Omental fat pad (tissue), 4 donors: Measurements from ENCODE around the gene SLC30A4. TPM values are rescaled to one million over a fixed set of nuclear protein-coding genes. Genes with fewer than 3 reads are reported as not detected.

Source experiments
- ATAC-seq: fragments of 150-250 bp; one replicate; pipeline ENCODE4 v1.9.1; 2016; ENCODE audit warnings: mild to moderate bottlenecking, moderate library complexity; ENCODE audit not compliant: low FRiP score
- DNase-seq: peaks from one replicate; pipeline ENCODE4 v3.0.0-alpha.2; 2019; ENCODE audit warnings: low spot score
- total RNA-seq, 4 donors: library from RNA; depleted of rRNA; stranded (reverse); fragments of >200 nt; gene quantifications; one replicate each; pipeline ENCODE4 v1.1.0, GENCODE V29; 2016
- TF ChIP-seq, protein P1 (sequence below), 3 donors: fragments of 450-650 bp; IDR thresholded peaks; one replicate each; pipeline ENCODE4 v1.5.1; 2016 to 2017; ENCODE audit warnings: antibody characterized with exemption in 3 of 3, mild to moderate bottlenecking in 3 of 3, moderate library complexity in 2 of 3

The SLC30A4 gene, protein sequence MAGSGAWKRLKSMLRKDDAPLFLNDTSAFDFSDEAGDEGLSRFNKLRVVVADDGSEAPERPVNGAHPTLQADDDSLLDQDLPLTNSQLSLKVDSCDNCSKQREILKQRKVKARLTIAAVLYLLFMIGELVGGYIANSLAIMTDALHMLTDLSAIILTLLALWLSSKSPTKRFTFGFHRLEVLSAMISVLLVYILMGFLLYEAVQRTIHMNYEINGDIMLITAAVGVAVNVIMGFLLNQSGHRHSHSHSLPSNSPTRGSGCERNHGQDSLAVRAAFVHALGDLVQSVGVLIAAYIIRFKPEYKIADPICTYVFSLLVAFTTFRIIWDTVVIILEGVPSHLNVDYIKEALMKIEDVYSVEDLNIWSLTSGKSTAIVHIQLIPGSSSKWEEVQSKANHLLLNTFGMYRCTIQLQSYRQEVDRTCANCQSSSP
- total RNA-seq: 10 to 100 TPM in 1 of 4 donors, 1 to 10 TPM in 3; 7.0 to 12.6 (median 8.5) TPM

DNA sequence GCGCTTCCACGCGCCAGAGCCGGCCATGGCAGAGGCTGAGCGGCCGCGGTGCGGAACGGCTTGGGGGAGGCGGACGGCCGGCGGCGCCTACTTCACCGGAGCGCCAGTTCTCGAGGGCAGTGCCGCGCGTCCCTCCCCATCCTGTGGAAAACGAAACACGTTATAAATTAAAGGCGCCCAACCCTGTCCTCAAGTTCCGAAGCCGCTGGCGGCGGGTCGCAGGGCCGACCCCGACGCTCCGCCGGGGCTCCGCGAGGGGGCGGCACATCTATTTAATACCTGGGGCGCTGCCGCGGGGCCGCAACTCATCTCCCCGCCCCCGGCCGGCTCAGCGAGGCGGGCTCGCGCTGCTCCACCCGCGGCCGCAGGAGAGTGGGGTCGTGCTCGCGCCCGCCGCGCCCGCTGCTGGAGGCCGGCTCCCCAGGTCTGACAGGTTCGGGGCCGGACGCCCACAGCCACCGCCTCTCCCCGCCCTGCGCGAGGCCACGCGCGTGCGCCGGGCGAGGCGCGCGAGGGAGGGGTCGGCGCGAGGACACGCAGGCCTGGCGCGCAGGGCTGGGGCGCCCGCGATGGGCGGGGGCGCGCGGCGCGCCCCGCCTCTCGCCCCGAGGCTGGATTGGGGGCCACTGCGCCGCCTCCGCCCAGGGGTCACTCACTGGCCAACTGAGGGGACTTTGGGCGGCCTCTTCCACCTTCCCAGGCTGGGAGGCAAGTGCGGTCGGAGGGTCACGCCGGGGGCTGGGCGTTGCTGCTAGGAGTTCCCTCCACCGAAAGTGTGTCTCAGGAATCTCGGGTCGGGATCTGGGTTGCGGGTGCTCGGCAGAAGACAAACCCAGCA, at the start of gene SLC30A4:
SLC30A4 (minus strand) TSS at position 428 of the 838 bp plus-strand sequence; CDS start at position 27, 401 bp downstream.
- TF ChIP-seq, protein P1, sequence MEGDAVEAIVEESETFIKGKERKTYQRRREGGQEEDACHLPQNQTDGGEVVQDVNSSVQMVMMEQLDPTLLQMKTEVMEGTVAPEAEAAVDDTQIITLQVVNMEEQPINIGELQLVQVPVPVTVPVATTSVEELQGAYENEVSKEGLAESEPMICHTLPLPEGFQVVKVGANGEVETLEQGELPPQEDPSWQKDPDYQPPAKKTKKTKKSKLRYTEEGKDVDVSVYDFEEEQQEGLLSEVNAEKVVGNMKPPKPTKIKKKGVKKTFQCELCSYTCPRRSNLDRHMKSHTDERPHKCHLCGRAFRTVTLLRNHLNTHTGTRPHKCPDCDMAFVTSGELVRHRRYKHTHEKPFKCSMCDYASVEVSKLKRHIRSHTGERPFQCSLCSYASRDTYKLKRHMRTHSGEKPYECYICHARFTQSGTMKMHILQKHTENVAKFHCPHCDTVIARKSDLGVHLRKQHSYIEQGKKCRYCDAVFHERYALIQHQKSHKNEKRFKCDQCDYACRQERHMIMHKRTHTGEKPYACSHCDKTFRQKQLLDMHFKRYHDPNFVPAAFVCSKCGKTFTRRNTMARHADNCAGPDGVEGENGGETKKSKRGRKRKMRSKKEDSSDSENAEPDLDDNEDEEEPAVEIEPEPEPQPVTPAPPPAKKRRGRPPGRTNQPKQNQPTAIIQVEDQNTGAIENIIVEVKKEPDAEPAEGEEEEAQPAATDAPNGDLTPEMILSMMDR (IDR thresholded peaks at IDR 0.05): no peak
- DNase-seq (peak; percentile 23), ATAC-seq (peak; percentile 98)

DNA sequence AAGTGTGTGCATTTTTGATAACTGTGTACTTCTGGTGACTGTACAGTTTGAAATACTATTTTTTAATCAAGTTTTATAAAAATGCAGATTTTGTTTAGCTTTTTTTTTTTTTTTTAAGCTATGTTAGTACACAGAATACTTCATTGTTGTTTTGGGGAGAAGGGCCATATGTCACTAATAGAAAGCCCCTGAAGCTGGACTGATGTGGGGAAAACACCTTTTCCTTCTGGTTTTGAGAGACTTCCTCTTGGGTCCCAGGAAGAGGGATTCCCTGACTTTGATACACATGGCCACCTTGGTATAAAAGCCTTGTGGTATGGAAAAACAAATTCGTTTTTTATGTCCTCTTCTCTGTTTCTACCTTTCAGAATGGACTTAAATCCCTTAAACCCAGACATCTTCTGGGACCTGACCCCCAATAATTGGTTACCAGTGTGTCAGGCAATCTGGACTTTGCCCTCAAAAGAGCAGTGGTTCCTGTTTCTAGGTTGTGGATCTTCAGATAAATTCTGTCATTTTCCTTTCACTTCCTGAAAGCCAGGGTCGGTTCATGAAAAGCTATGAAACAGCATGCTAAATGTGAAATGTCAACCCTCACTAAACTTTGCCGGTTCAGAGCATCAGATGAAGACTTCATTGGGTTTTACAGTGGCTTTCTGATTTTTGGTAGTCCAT, 33.5 kb upstream of the SLC30A4 start:
- TF ChIP-seq, protein P1 (IDR thresholded peaks at IDR 0.05): no peak
- no peak for ATAC-seq
- DNase-seq: no peak

DNA sequence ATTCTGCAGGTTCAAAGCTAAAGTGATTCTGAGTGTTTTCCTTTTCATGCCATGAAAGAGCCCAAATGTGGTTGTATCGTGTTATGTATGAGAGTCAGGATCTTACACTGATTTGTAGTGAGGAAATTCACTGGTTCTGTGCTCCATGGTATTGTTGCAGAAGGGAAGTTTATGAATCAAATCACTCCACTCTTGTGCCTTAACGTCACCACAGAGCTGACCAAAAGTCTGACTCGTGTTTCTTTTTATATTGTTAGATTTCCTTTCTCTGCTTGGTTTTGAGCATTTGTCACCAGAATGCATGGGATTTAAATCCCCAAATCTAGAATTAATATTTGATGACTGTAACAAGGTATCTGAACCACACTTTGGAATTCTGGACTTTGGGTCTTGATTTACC, 29.1 kb upstream of the SLC30A4 start:
- DNase-seq (no peak), ATAC-seq (no peak)
- TF ChIP-seq, protein P1 (IDR thresholded peaks at IDR 0.05): no peak

DNA sequence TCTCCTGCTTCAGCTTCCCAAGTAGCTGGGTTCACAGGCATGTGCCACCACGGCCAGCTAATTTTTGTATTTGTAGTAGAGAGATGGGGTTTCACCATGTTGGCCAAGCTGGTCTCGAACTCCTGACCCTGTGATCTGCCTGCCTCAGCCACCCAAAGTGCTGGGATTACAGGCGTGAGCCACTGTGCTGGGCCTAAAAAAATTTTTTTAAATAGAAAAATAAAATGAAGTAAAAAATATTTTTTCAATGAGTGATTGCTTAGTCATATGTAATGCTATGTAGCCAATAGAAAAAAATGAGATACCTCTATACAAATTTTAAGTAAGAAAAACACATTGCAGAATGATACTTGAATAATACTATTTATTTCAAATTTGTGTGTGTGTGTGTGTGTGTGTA, 27.9 kb upstream of the SLC30A4 start:
- DNase-seq (no peak), ATAC-seq (no peak)
- TF ChIP-seq, protein P1 (IDR thresholded peaks at IDR 0.05): no peak

DNA sequence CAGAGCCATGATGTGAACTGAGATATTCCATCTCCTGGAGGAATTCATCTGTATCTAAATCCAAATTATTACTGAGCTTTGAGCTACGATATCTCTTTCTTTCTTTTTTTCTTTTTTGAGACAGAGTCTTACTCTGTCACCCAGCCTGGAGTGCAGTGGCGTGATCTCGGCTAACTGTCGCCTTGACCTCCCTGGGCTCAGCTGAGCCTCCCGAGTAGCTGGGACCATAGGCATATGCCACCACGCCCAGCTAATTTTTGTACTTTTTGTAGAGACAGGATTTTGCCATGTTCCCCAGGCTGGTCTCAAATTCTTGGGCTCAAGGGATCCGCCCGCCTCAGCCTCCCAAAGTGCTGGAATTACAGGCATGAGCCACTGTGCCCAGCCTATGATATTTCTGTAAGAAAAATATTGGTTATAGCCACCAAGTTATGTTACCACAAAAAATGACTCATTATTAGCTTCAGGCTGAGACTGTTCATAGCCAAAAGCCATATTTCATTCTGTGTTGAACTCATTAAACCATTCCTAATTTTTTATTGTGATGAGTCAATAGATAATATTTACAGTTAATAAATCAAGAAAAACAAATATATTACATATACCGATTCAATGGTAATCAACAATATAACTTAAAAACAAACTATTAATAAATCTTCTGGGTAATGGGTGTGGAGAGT, 27.1 kb upstream of the SLC30A4 start:
- DNase-seq: no peak
- no peak for ATAC-seq
- TF ChIP-seq, protein P1 (IDR thresholded peaks at IDR 0.05): no peak

DNA sequence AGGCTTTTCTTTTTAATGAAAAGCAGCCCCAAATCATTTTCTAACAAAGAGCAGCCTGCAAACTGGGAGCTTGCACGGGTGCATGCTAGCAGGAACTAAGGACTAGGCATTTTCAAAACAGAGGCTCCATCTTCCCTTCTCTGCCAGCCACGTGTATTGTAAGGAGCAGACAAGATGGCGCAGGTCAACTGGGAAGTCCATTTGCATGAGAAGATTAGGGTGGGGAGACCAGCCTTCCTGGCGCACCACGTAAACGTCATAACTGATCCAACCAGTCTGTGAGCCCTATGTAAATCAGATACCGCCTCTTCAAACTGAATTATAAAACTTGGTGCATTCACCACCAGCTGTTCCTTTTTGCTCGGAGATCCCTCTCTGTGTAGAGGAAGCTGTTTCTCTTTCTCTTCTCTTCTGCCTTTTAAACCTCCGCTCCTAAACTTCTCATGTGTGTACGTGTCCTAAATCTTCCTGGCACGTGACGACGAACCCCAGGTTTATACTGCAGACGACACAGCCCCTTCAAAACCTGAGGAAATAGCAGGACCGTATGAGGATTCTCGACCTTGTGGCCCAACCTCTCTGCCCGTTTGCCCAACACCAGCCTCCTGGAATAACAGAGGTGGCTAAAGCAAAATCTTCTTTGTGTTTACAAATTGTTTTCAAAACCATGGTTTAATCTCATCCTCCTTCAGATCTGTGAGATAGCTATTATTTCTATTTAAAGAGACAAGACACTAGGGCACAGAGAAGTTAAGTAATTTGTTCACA, 26.4 kb upstream of the SLC30A4 start:
- TF ChIP-seq, protein P1 (IDR thresholded peaks at IDR 0.05): no peak
- DNase-seq (no peak), ATAC-seq (no peak)
